HFFc6 (cell line): ENCODE measurements around the gene TAS1R1. TPM values are rescaled to one million over a fixed set of nuclear protein-coding genes. Genes with fewer than 3 reads are reported as not detected.

Source experiments
- DNase-seq: peaks from one replicate; pipeline ENCODE4 v3.0.0-alpha.2; 2018
- H3K27ac Mint-ChIP-seq: 2 replicates; pipeline ENCODE4 v1.8.0; 2020; ENCODE audit warnings: mild to moderate bottlenecking, mixed read lengths
- H3K27me3 Mint-ChIP-seq: 2 replicates; pipeline ENCODE4 v1.8.0; 2021; ENCODE audit warnings: mild to moderate bottlenecking, moderate library complexity, mixed read lengths; ENCODE audit not compliant: insufficient read depth
- H3K36me3 Mint-ChIP-seq: 2 replicates; pipeline ENCODE4 v1.8.0; 2021; ENCODE audit warnings: low read depth, mixed read lengths
- H3K4me1 Mint-ChIP-seq: 2 replicates; pipeline ENCODE4 v1.8.0; 2020; ENCODE audit warnings: low read depth, mixed read lengths
- H3K4me3 Mint-ChIP-seq: 2 replicates; pipeline ENCODE4 v1.8.0; 2020; ENCODE audit warnings: mild to moderate bottlenecking, moderate library complexity, mixed read lengths
- H3K9me3 Mint-ChIP-seq: 2 replicates; pipeline ENCODE4 v1.8.0; 2020; ENCODE audit warnings: mild to moderate bottlenecking, mixed read lengths
- CTCF ChIP-seq: fragments of 200-600 bp; sonication (generic); IDR thresholded peaks from 2 replicates; pipeline ENCODE4 v1.5.0; 2021; ENCODE audit warnings: antibody characterized with exemption, mild to moderate bottlenecking
- total RNA-seq, 6 experiments: library from RNA; stranded (reverse); fragmentation: NEBNext Ultra II Directional; extraction: Animal tissue kit (Norgen Biotek cat#: 25700); gene quantifications; 2 replicates in 1 of 6; 3 replicates in 5 of 6; pipeline ENCODE4 v1.2.3, GENCODE V29; 2021

Gene TAS1R1
- total RNA-seq, 6 experiments from 2014 or later: not detected

- H3K27ac Mint-ChIP-seq: peak overlapping the region; percentile 83
- peak; percentile 30 for DNase-seq
- TF ChIP-seq CTCF: no peak
Measured at GRCh38 chr1:6612641-6613360, 57.7 kb downstream of the TAS1R1 start.

GRCh38 chr1:6613361-6614018 is 58.4 kb downstream of the TAS1R1 start, which contains the start of gene PHF13:
PHF13 (plus strand) TSS chr1:6613731; CDS start chr1:6614067, 336 bp downstream.
- Mint-ChIP-seq H3K9me3 (no peaks in the 10 kb centered on the region), H3K27me3 (no peaks in the 10 kb centered on the region; the same call in 1 of the 2 replicates), H3K4me1 (peaks cover 36% of the 10 kb centered on the region), H3K27ac (peak within 1 kb of the TSS; percentile 83), H3K36me3 (0 out of 2 replicates have a peak, but pooled peaks cover 3% of the 10 kb centered on the region), H3K4me3 (peak within 1 kb of the TSS; percentile 95)
- TF ChIP-seq CTCF: no peak; the same call in 1 of the 2 replicates
- peak; percentile 99 for DNase-seq

More at GRCh38 chr1:6612641-6613360, 57.7 kb downstream of the TAS1R1 start:
- Mint-ChIP-seq H3K9me3 (no peaks in the 10 kb centered on the region), H3K4me3 (peak overlapping the region; percentile 95), H3K36me3 (peaks cover 3% of the 10 kb centered on the region; the same call in 1 of the 2 replicates), H3K27me3 (no peaks in the 10 kb centered on the region; the same call in 1 of the 2 replicates), H3K4me1 (peaks cover 36% of the 10 kb centered on the region)

GRCh38 chr1:6614019-6614928 is 59.2 kb downstream of the TAS1R1 start:
- no peaks in the 10 kb centered on the region for H3K27me3 Mint-ChIP-seq
- peak overlapping the region; percentile 74 for H3K4me3 Mint-ChIP-seq
- H3K36me3 Mint-ChIP-seq: peaks cover 3% of the 10 kb centered on the region; the same call in 1 of the 2 replicates
- no peaks in the 10 kb centered on the region for H3K9me3 Mint-ChIP-seq
- H3K27ac Mint-ChIP-seq: no peak overlapping the region
- TF ChIP-seq CTCF: no peak
- H3K4me1 Mint-ChIP-seq: peaks cover 36% of the 10 kb centered on the region
- DNase-seq: no peak

- peaks cover 6% of the 10 kb centered on the region for H3K36me3 Mint-ChIP-seq
- peak overlapping the region; percentile 75 for H3K27ac Mint-ChIP-seq
- TF ChIP-seq CTCF: no peak
- peaks cover 28% of the 10 kb centered on the region for H3K4me1 Mint-ChIP-seq
- H3K27me3 Mint-ChIP-seq: no peaks in the 10 kb centered on the region
- H3K9me3 Mint-ChIP-seq: no peaks in the 10 kb centered on the region
- no peak for DNase-seq
- H3K4me3 Mint-ChIP-seq: peak overlapping the region; percentile 87
Measured at GRCh38 chr1:6614929-6615785, 60.0 kb downstream of the TAS1R1 start.
